H1 (cell line): ENCODE measurements around the gene RPL6. TPM values are rescaled to one million over a fixed set of nuclear protein-coding genes. Genes with fewer than 3 reads are reported as not detected.

ENCODE experiments used
- CTCF ChIA-PET: fragments of 300-600 bp; sonication (Branson Sonifier 250); formaldehyde crosslinking; loops from one replicate; lab custom pipeline; 2021; ENCODE audit not compliant: partially characterized antibody; lab: Charles Lee
- POLR2A ChIA-PET: fragments of 300-600 bp; sonication (Branson Sonifier 250); formaldehyde crosslinking; loops from one replicate; lab custom pipeline; 2021; ENCODE audit warnings: inconsistent platforms; ENCODE audit not compliant: partially characterized antibody; lab: Charles Lee
- DNase-seq, 2 experiments: peaks; one replicate each; pipeline versions ENCODE4 v3.0.0 to v3.0.0-alpha.2; 2010 to 2022; ENCODE audit warnings: low spot score in 2 of 2, low read depth in 1 of 2, mixed read lengths in 1 of 2
- FAIRE-seq: peaks from 2 replicates; lab custom pipeline; 2011; peaks lifted over from hg19 to GRCh38; lab: Jason Lieb, UNC
- H2AFZ ChIP-seq: 2 replicates; pipeline ENCODE4 v1.8.1; 2012; ENCODE audit warnings: low read length, inconsistent platforms
- H2AK5ac ChIP-seq: 2 replicates; pipeline ENCODE4 v1.6.1; 2013; ENCODE audit warnings: low read depth, low read length
- H2BK120ac ChIP-seq: replicated peaks from 2 replicates; pipeline ENCODE3; 2013; ENCODE audit warnings: low read depth, low read length, inconsistent platforms
- H2BK12ac ChIP-seq: 2 replicates; pipeline ENCODE4 v1.6.1; 2013; ENCODE audit warnings: low read depth, low read length
- H2BK15ac ChIP-seq: 2 replicates; pipeline ENCODE4 v1.6.1; 2013; ENCODE audit warnings: low read length
- H2BK20ac ChIP-seq: 2 replicates; pipeline ENCODE4 v1.6.1; 2013; ENCODE audit warnings: low read length
- H2BK5ac ChIP-seq: 2 replicates; pipeline ENCODE4 v1.6.1; 2013; ENCODE audit warnings: low read depth, low read length
- H3K14ac ChIP-seq: 2 replicates; pipeline ENCODE4 v1.6.1; 2013; ENCODE audit warnings: inconsistent platforms; ENCODE audit not compliant: insufficient read length
- H3K18ac ChIP-seq: 2 replicates; pipeline ENCODE4 v1.6.1; 2013; ENCODE audit warnings: low read length; ENCODE audit errors: extremely low read depth
- H3K23ac ChIP-seq: 2 replicates; pipeline ENCODE4 v1.6.1; 2013; ENCODE audit warnings: inconsistent platforms; ENCODE audit not compliant: insufficient read length
- H3K23me2 ChIP-seq: 2 replicates; pipeline ENCODE4 v1.6.1; 2013; ENCODE audit warnings: low read depth, low read length
- H3K27ac ChIP-seq: 2 replicates; pipeline ENCODE4 v1.6.1; 2011; ENCODE audit warnings: low read depth, low read length, inconsistent platforms
- H3K27me3 ChIP-seq, 4 experiments: replicated peaks in 1 of 4; 1 replicate in 1 of 4; 2 replicates in 3 of 4; pipeline versions ENCODE4 v1.6.1 to v1.8.1; 2011 to 2013; ENCODE audit warnings: low read length in 3 of 4, mild to moderate bottlenecking in 3 of 4, inconsistent platforms in 2 of 4, mixed read lengths in 2 of 4, moderate library complexity in 1 of 4; ENCODE audit not compliant: control insufficient read depth in 3 of 4, insufficient read depth in 3 of 4; ENCODE audit errors: extremely low read depth in 1 of 4
- H3K36me3 ChIP-seq, 4 experiments: 2 replicates each; pipeline versions ENCODE4 v1.6.1 to v1.8.1; 2011 to 2013; ENCODE audit warnings: mild to moderate bottlenecking in 4 of 4, low read length in 3 of 4, moderate library complexity in 2 of 4, control low read depth in 1 of 4, inconsistent platforms in 1 of 4; ENCODE audit not compliant: insufficient read depth in 4 of 4, control insufficient read depth in 2 of 4
- H3K4ac ChIP-seq: replicated peaks from 2 replicates; pipeline ENCODE3; 2013; ENCODE audit warnings: low read length, low read depth, mixed read lengths, inconsistent platforms; ENCODE audit not compliant: insufficient read length
- H3K4me1 ChIP-seq, 4 experiments: replicated peaks in 1 of 4; 1 replicate in 1 of 4; 2 replicates in 3 of 4; pipeline versions ENCODE4 v1.6.1 to v1.8.1; 2011 to 2013; ENCODE audit warnings: low read length in 3 of 4, inconsistent platforms in 2 of 4, mixed read lengths in 1 of 4; ENCODE audit not compliant: insufficient read depth in 4 of 4, control insufficient read depth in 3 of 4
- H3K4me2 ChIP-seq, 2 experiments: 2 replicates each; pipeline versions ENCODE4 v1.6.1 to v1.8.1; 2011 to 2013; ENCODE audit warnings: low read depth in 2 of 2, low read length in 2 of 2, control low read depth in 1 of 2, inconsistent platforms in 1 of 2, mild to moderate bottlenecking in 1 of 2; ENCODE audit not compliant: insufficient read depth in 1 of 2
- H3K4me3 ChIP-seq, 4 experiments: fragments of 200-600, 300-600 bp in 1 of 4; sonication (generic), shearing (Covaris generic), sonication (Bioruptor Twin) in 1 of 4; 2 replicates each; pipeline versions ENCODE4 v1.5.1 to v1.8.1; 2011 to 2016; ENCODE audit warnings: low read length in 4 of 4, low read depth in 3 of 4, control low read depth in 2 of 4, inconsistent platforms in 2 of 4, mild to moderate bottlenecking in 2 of 4, mixed read lengths in 1 of 4, moderate library complexity in 1 of 4; ENCODE audit not compliant: insufficient read depth in 2 of 4; ENCODE audit errors: extremely low read depth in 1 of 4
- H3K56ac ChIP-seq: replicated peaks from 2 replicates; pipeline ENCODE3; 2013; ENCODE audit warnings: low read depth, mild to moderate bottlenecking, mixed read lengths, low read length, inconsistent platforms; ENCODE audit not compliant: insufficient read length
- H3K79me1 ChIP-seq: 2 replicates; pipeline ENCODE4 v1.6.1; 2013; ENCODE audit warnings: low read depth, low read length, control low read depth
- H3K79me2 ChIP-seq, 2 experiments: 2 replicates each; pipeline versions ENCODE4 v1.6.1 to v1.8.1; 2012 to 2013; ENCODE audit warnings: low read length in 2 of 2, mild to moderate bottlenecking in 2 of 2, inconsistent platforms in 1 of 2; ENCODE audit not compliant: insufficient read depth in 2 of 2, control insufficient read depth in 1 of 2
- H3K9ac ChIP-seq, 4 experiments: replicated peaks in 1 of 4; 1 replicate in 1 of 4; 2 replicates in 3 of 4; pipeline versions ENCODE4 v1.6.1 to v1.8.1; 2011 to 2013; ENCODE audit warnings: low read depth in 3 of 4, low read length in 3 of 4, control low read depth in 2 of 4, mild to moderate bottlenecking in 2 of 4, moderate library complexity in 2 of 4, inconsistent platforms in 1 of 4; ENCODE audit errors: extremely low read depth in 1 of 4
- H3K9me3 ChIP-seq, 2 experiments: 2 replicates each; pipeline versions ENCODE4 v1.6.1 to v1.8.1; 2012 to 2013; ENCODE audit warnings: mild to moderate bottlenecking in 2 of 2, moderate library complexity in 2 of 2, control low read depth in 1 of 2, inconsistent platforms in 1 of 2, low read depth in 1 of 2, low read length in 1 of 2, mixed read lengths in 1 of 2; ENCODE audit not compliant: insufficient read depth in 2 of 2
- H4K20me1 ChIP-seq, 2 experiments: replicated peaks in 1 of 2; 2 replicates each; pipeline versions ENCODE3 to v1.8.1; 2011 to 2013; ENCODE audit warnings: inconsistent platforms in 2 of 2, low read length in 2 of 2, mild to moderate bottlenecking in 1 of 2; ENCODE audit not compliant: insufficient read depth in 2 of 2, control insufficient read depth in 1 of 2
- H4K5ac ChIP-seq: 2 replicates; pipeline ENCODE4 v1.6.1; 2013; ENCODE audit warnings: low read length, low read depth, mixed read lengths, inconsistent platforms; ENCODE audit not compliant: insufficient read length
- H4K8ac ChIP-seq: 2 replicates; pipeline ENCODE4 v1.8.0; 2013; ENCODE audit warnings: mild to moderate bottlenecking, moderate library complexity, low read length, inconsistent platforms; ENCODE audit not compliant: insufficient read depth; ENCODE audit errors: extremely low read depth
- H4K91ac ChIP-seq: replicated peaks from 2 replicates; pipeline ENCODE3; 2013; ENCODE audit warnings: low read length, mixed read lengths, inconsistent platforms; ENCODE audit not compliant: insufficient read length
- BRCA1 ChIP-seq: IDR thresholded peaks from 2 replicates; pipeline ENCODE4 v1.6.1; 2012; ENCODE audit warnings: low read depth, low read length, improper control_type of control experiment
- CBX5 ChIP-seq: fragments of 300-800, 300-1000 bp; sonication (generic); IDR thresholded peaks from 2 replicates; pipeline ENCODE4 v1.7.1; 2016; ENCODE audit warnings: antibody characterized with exemption, low read length, low read depth
- CREB1 ChIP-seq: IDR thresholded peaks from 2 replicates; pipeline ENCODE4 v1.6.1; 2012; ENCODE audit warnings: inconsistent platforms
- JUN ChIP-seq: IDR thresholded peaks from 2 replicates; pipeline ENCODE4 v1.6.1; 2011; ENCODE audit warnings: low read depth, mild to moderate bottlenecking, improper control_type of control experiment, low read length
- POLR2A ChIP-seq, 2 experiments: IDR thresholded peaks; 1 replicate in 1 of 2; 2 replicates in 1 of 2; pipeline ENCODE4 v1.6.1; 2011; ENCODE audit warnings: low read depth in 2 of 2, low read length in 2 of 2, mild to moderate bottlenecking in 2 of 2; ENCODE audit errors: control extremely low read depth in 1 of 2
- POLR2AphosphoS5 ChIP-seq: IDR thresholded peaks from 2 replicates; pipeline ENCODE4 v1.6.1; 2011; ENCODE audit warnings: low read depth, low read length
- POU5F1 ChIP-seq: IDR thresholded peaks from 2 replicates; pipeline ENCODE4 v1.6.1; 2011; ENCODE audit warnings: low read depth, mild to moderate bottlenecking, low read length, moderate library complexity
- RAD21 ChIP-seq, 2 experiments: IDR thresholded peaks in 1 of 2; conservative IDR thresholded peaks in 1 of 2; 2 replicates each; pipeline ENCODE4 v1.6.1; 2011; ENCODE audit warnings: low read depth in 2 of 2, low read length in 2 of 2, improper control_type of control experiment in 1 of 2, inconsistent platforms in 1 of 2, mild to moderate bottlenecking in 1 of 2, moderate library complexity in 1 of 2
- RNF2 ChIP-seq: fragments of 200-900, 300-1000 bp; sonication (generic); IDR thresholded peaks from 2 replicates; pipeline ENCODE4 v1.7.1; 2016; ENCODE audit warnings: borderline replicate concordance, low read depth, mild to moderate bottlenecking, antibody characterized with exemption, low read length; ENCODE audit not compliant: poor library complexity, severe bottlenecking; ENCODE audit errors: missing control alignments
- SAP30 ChIP-seq: fragments of 300-600 bp; sonication (generic); IDR thresholded peaks from 2 replicates; pipeline ENCODE4 v1.7.1; 2012; ENCODE audit warnings: low read length, moderate library complexity, mild to moderate bottlenecking, inconsistent platforms; ENCODE audit not compliant: insufficient read depth, insufficient replicate concordance
- SRF ChIP-seq: IDR thresholded peaks from 2 replicates; pipeline ENCODE4 v1.6.1; 2011; ENCODE audit warnings: mild to moderate bottlenecking, low read depth, low read length, moderate library complexity
- SUZ12 ChIP-seq: fragments of 200-600 bp; sonication (generic); IDR thresholded peaks from 2 replicates; pipeline ENCODE4 v1.6.1; 2012; ENCODE audit warnings: mild to moderate bottlenecking, inconsistent platforms, low read length, moderate library complexity, mixed read lengths
- TBP ChIP-seq: IDR thresholded peaks from 2 replicates; pipeline ENCODE4 v1.6.1; 2011; ENCODE audit warnings: low read depth, low read length, improper control_type of control experiment
- YY1 ChIP-seq: IDR thresholded peaks from 2 replicates; pipeline ENCODE4 v1.6.1; 2011; ENCODE audit warnings: low read depth, mild to moderate bottlenecking, low read length
- WGBS, 2 experiments: shearing (Covaris generic) in 1 of 2; methylation state at CpG; one replicate each; pipeline versions ENCODE4 v1.1.6 to v1.1.7; 2013 to 2015; ENCODE audit warnings: low lambda C conversion rate in 2 of 2, mixed read lengths in 2 of 2, inconsistent platforms in 1 of 2, low coverage in 1 of 2, missing lambda C conversion rate in 1 of 2; ENCODE audit not compliant: insufficient replicate concordance in 2 of 2, insufficient coverage in 1 of 2, insufficient read length in 1 of 2; ENCODE audit errors: extremely low coverage in 1 of 2, missing lambda C conversion rate in 1 of 2; 5-methylcytosine and 5-hydroxymethylcytosine counted together
- polyA plus RNA-seq, 7 experiments: library from polyadenylated mRNA; depleted of rRNA in 3 of 7; stranded (reverse) in 5 of 7; unstranded in 2 of 7; fragments of >200 nt in 5 of 7; fragments of 200-250 nt in 2 of 7; gene quantifications; 1 replicate in 5 of 7; 2 replicates in 1 of 7; 4 replicates in 1 of 7; pipeline versions ENCODE4 v1.2.1 to v1.2.3, GENCODE V29; 2011 to 2013; ENCODE audit warnings: missing spikeins in 2 of 7, mixed read lengths in 2 of 7
- total RNA-seq: library from RNA; stranded (reverse); fragmentation: NEBNext Ultra II Directional; extraction: Animal tissue kit (Norgen Biotek cat#: 25700); gene quantifications from 2 replicates; pipeline ENCODE4 v1.2.1, GENCODE V29; 2021

Gene RPL6
- total and polyA plus RNA-seq, 2 of the 8 experiments (the other 6 are each of a cell fraction or from before 2014, with no cell fraction given) = 1,073 to 1,643 TPM

GRCh38 chr12:112421363-112421762, 12.0 kb upstream of the RPL6 start:
- ChIA-PET POLR2A (interaction anchor here (3.7 kb wide), 1 partner anchor 16 kb away, joined by 13 read pairs; no protein-coding TSS in a partner anchor), CTCF (no interaction called here)
- Histone ChIP-seq H3K27me3 (no peaks in the 10 kb centered on the region), H2BK20ac (no peak overlapping the region), H3K27ac (no peak overlapping the region), H4K20me1 (peaks cover 0 to 5% of the 10 kb centered on the region in 2 experiments), H2BK15ac (no peak overlapping the region), H2BK12ac (no peak overlapping the region), H3K18ac (no peak overlapping the region), H3K4ac (no peak overlapping the region), H3K23me2 (0 out of 2 replicates have a peak, but pooled peaks cover 2% of the 10 kb centered on the region), H4K5ac (no peak overlapping the region), H2BK5ac (no peak overlapping the region), H3K23ac (no peak overlapping the region), H2BK120ac (no peak overlapping the region), H3K56ac (no peak overlapping the region), H3K14ac (no peak overlapping the region), H3K4me2 (no peak overlapping the region), H4K91ac (no peak overlapping the region), H4K8ac (no peak overlapping the region), H2AK5ac (no peak overlapping the region), H3K36me3 (no peaks in the 10 kb centered on the region; a peak in 1 of 8 replicates), H3K4me3 (no peak overlapping the region), H3K9ac (no peak overlapping the region), H3K4me1 (no peaks in the 10 kb centered on the region), H3K79me2 (peaks cover 13 to 71% of the 10 kb centered on the region in 2 experiments), H3K9me3 (no peaks in the 10 kb centered on the region), H2AFZ (no peak overlapping the region), H3K79me1 (peaks cover 3% of the 10 kb centered on the region; the same call in 1 of the 2 replicates)
- TF ChIP-seq SAP30 (no peak), JUN (no peak), SRF (no peak), BRCA1 (no peak), RNF2 (no peak), CREB1 (no peak), YY1 (no peak), RAD21 (IDR thresholded peaks at IDR 0.05 in 1 of 2, conservative IDR thresholded peaks at IDR 0.05 in 1 of 2; ENCODE audit: low read depth in 2 of 2, low read length in 2 of 2) (no peak), POLR2AphosphoS5 (no peak), POU5F1 (no peak), SUZ12 (no peak), POLR2A (IDR thresholded peaks at IDR 0.05; ENCODE audit: control extremely low read depth in 1 of 2, low read depth in 2 of 2, low read length in 2 of 2) (no peak), CBX5 (no peak), TBP (no peak)
- no peak for DNase-seq
- WGBS, 2 experiments = 100% methylated on average over 1 of the region's 1 CpG; no CpG with 5 or more reads in 1 of the 2 experiments
- no peak for FAIRE-seq
